ENCODE results near the gene RIN1. TPM values are rescaled to one million over a fixed set of nuclear protein-coding genes. Genes with fewer than 3 reads are reported as not detected.

The RIN1 gene
- total RNA-seq, 1 experiment from 2014 or later: 5.4 TPM

DNA sequence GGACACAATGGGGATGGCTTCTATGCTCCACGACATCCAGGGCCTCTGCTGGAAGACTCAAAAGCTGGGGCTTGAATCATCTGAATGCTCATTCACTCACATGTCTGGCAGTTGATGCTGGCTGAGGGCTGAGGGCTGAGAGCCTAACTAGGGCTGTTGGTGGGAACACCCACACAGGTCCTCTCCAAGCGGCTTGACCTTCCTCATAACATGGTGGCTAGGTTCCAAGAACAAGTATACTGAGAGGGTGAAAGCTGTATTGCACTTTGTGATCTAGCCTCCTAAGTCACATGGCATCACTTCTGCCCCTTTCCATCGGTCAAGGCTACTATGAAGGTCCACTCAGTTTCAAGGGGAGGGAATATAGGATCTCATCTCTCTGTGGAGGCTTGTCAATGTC lies 37.0 kb downstream of the RIN1 start:
- Histone ChIP-seq H3K9ac (ENCODE audit: extremely low read depth, insufficient read length, low read length) (no peak overlapping the region), H2BK20ac (ENCODE audit: low read depth, low read length, poor library complexity, severe bottlenecking) (no peak overlapping the region), H2AFZ (ENCODE audit: low read length) (no peak overlapping the region), H4K5ac (ENCODE audit: insufficient read length, low read depth, low read length) (no peak overlapping the region), H4K8ac (replicated peaks; ENCODE audit: insufficient read length, low read depth, low read length) (no peak overlapping the region), H3T11ph (ENCODE audit: low read length) (no peak overlapping the region), H3K79me1 (ENCODE audit: insufficient read depth, low read depth, low read length, poor library complexity, severe bottlenecking) (no peaks in the 10 kb centered on the region), H3K27ac (ENCODE audit: insufficient read length, low read depth, low read length) (no peak overlapping the region), H3K56ac (ENCODE audit: insufficient read length, low read depth, low read length) (no peak overlapping the region), H4K91ac (ENCODE audit: insufficient read length, low read depth, low read length) (no peak overlapping the region), H2BK15ac (ENCODE audit: low read depth, low read length) (no peak overlapping the region), H2BK120ac (ENCODE audit: low read depth, low read length, poor library complexity, severe bottlenecking) (no peak overlapping the region), H2BK5ac (ENCODE audit: insufficient read length, low read length) (no peak overlapping the region), H3K79me2 (ENCODE audit: insufficient read depth, low read length) (no peaks in the 10 kb centered on the region), H3K18ac (ENCODE audit: insufficient read length, low read depth, low read length) (no peak overlapping the region), H3K4me1 (ENCODE audit: insufficient read depth, low read length) (no peaks in the 10 kb centered on the region; the same call in 1 of the 2 replicates), H3K9me3 (ENCODE audit: control insufficient read depth, low read depth, low read length) (no peaks in the 10 kb centered on the region), H3K4me2 (ENCODE audit: insufficient read depth, insufficient read length, low read length) (no peak overlapping the region), H2AK5ac (ENCODE audit: insufficient read length, low read length) (no peak overlapping the region), H4K20me1 (ENCODE audit: control insufficient read depth, insufficient read depth, insufficient read length) (no peaks in the 10 kb centered on the region), H2BK12ac (ENCODE audit: insufficient read length, low read depth, low read length) (no peak overlapping the region), H3K23ac (ENCODE audit: insufficient read length, low read depth, low read length) (no peak overlapping the region), H3K14ac (ENCODE audit: insufficient read depth, low read length) (no peak overlapping the region), H3K23me2 (ENCODE audit: insufficient read length, low read depth, low read length, poor library complexity, severe bottlenecking) (no peaks in the 10 kb centered on the region), H3K4ac (ENCODE audit: low read depth, low read length) (no peak overlapping the region), H3K27me3 (ENCODE audit: insufficient read depth, low read length) (no peaks in the 10 kb centered on the region)
- Mint-ChIP-seq H3K9me3 (no peaks in the 10 kb centered on the region), H3K4me3 (no peak overlapping the region), H3K27ac (no peak overlapping the region), H3K36me3 (ENCODE audit: insufficient read depth in 1 of 3, low read depth in 3 of 3) (no peaks in the 10 kb centered on the region), H3K4me1 (peaks cover 13 to 23% of the 10 kb centered on the region in 2 experiments), H3K27me3 (ENCODE audit: low read depth) (peaks cover 5% of the 10 kb centered on the region)
- no CpG with 5 or more reads among the region's 3 CpGs for WGBS (ENCODE audit: extremely low coverage, insufficient read length, low lambda C conversion rate)
- TF ChIP-seq, protein P1, sequence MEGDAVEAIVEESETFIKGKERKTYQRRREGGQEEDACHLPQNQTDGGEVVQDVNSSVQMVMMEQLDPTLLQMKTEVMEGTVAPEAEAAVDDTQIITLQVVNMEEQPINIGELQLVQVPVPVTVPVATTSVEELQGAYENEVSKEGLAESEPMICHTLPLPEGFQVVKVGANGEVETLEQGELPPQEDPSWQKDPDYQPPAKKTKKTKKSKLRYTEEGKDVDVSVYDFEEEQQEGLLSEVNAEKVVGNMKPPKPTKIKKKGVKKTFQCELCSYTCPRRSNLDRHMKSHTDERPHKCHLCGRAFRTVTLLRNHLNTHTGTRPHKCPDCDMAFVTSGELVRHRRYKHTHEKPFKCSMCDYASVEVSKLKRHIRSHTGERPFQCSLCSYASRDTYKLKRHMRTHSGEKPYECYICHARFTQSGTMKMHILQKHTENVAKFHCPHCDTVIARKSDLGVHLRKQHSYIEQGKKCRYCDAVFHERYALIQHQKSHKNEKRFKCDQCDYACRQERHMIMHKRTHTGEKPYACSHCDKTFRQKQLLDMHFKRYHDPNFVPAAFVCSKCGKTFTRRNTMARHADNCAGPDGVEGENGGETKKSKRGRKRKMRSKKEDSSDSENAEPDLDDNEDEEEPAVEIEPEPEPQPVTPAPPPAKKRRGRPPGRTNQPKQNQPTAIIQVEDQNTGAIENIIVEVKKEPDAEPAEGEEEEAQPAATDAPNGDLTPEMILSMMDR (conservative IDR thresholded peaks at IDR 0.05): no peak
- DNase-seq: no peak

All from H9 (cell line).